HepG2 (cell line): ENCODE results near the gene FAM83C. TPM values are rescaled to one million over a fixed set of nuclear protein-coding genes. Genes with fewer than 3 reads are reported as not detected.

Source experiments
- ARNT ChIP-seq: fragments of 450-650 bp; IDR thresholded peaks from 2 replicates; pipeline ENCODE4 v1.6.1; 2017
- GATAD2A ChIP-seq: IDR thresholded peaks from 2 replicates; pipeline ENCODE4 v1.6.1; 2016
- GFI1 ChIP-seq: sonication (generic); formaldehyde crosslinking; IDR thresholded peaks from 2 replicates; pipeline ENCODE4 v1.5.0; 2020; ENCODE audit warnings: missing genetic modification reagents, mild to moderate bottlenecking, borderline replicate concordance
- HMGA1 ChIP-seq: sonication (generic); formaldehyde crosslinking; conservative IDR thresholded peaks from 2 replicates; pipeline ENCODE4 v1.4.0; 2020; ENCODE audit warnings: missing genetic modification reagents
- IRX3 ChIP-seq: sonication (generic); formaldehyde crosslinking; IDR thresholded peaks from 2 replicates; pipeline ENCODE4 v1.8.1; 2023; ENCODE audit warnings: mild to moderate bottlenecking, low read depth, missing genetic modification reagents, borderline replicate concordance
- POLR2AphosphoS5 ChIP-seq: IDR thresholded peaks from 2 replicates; pipeline ENCODE4 v1.6.1; 2012; ENCODE audit warnings: low read depth, low read length
- THAP7 ChIP-seq: sonication (generic); formaldehyde crosslinking; IDR thresholded peaks from 2 replicates; pipeline ENCODE4 v1.8.1; 2023; ENCODE audit warnings: mild to moderate bottlenecking, missing genetic modification reagents
- ZHX1 ChIP-seq: sonication (generic); formaldehyde crosslinking; IDR thresholded peaks from 2 replicates; pipeline ENCODE4 v1.8.1; 2022; ENCODE audit warnings: low read depth, mild to moderate bottlenecking, missing genetic modification reagents
- ZNF121 ChIP-seq: sonication (generic); formaldehyde crosslinking; IDR thresholded peaks from 2 replicates; pipeline ENCODE4 v1.5.0; 2020; ENCODE audit warnings: mild to moderate bottlenecking, missing genetic modification reagents
- ZNF264 ChIP-seq: sonication (generic); formaldehyde crosslinking; IDR thresholded peaks from 2 replicates; pipeline ENCODE4 v1.4.0; 2020; ENCODE audit warnings: missing genetic modification reagents
- ZNF598 ChIP-seq: sonication (generic); formaldehyde crosslinking; IDR thresholded peaks from 2 replicates; pipeline ENCODE4 v1.5.1; 2020; ENCODE audit warnings: mild to moderate bottlenecking, missing genetic modification reagents, borderline replicate concordance
- ZNF607 ChIP-seq: sonication (generic); formaldehyde crosslinking; IDR thresholded peaks from 2 replicates; pipeline ENCODE4 v1.5.1; 2020; ENCODE audit warnings: missing genetic modification reagents, mild to moderate bottlenecking, borderline replicate concordance
- ZNF644 ChIP-seq: IDR thresholded peaks from 2 replicates; pipeline ENCODE4 v1.6.1; 2016; ENCODE audit warnings: low read depth
- ZNF792 ChIP-seq: IDR thresholded peaks from 2 replicates; pipeline ENCODE4 v1.6.1; 2016
- ZNF879 ChIP-seq: sonication (generic); formaldehyde crosslinking; IDR thresholded peaks from 2 replicates; pipeline ENCODE4 v1.8.1; 2023; ENCODE audit warnings: missing genetic modification reagents
- polyA plus RNA-seq, 8 experiments: library from polyadenylated mRNA; depleted of rRNA in 3 of 8; stranded (reverse) in 7 of 8; unstranded in 1 of 8; fragments of >200 nt; fragmentation: Illumina TruSeq in 4 of 8; extraction: Trizol in 4 of 8; gene quantifications; 2 replicates each; pipeline versions ENCODE4 v1.2.1 to v1.2.3, GENCODE V29; 2011 to 2016; ENCODE audit warnings: low read depth in 4 of 8, missing spikeins in 1 of 8, mixed read lengths in 1 of 8; ENCODE audit not compliant: insufficient read depth in 1 of 8
- total RNA-seq, 5 experiments: library from RNA; depleted of rRNA; stranded (reverse); fragments of >200 nt; fragmentation: Illumina TruSeq; extraction: Trizol; gene quantifications; 2 replicates each; pipeline ENCODE4 v1.2.3, GENCODE V29; 2016; ENCODE audit warnings: low read depth in 1 of 5
- TF ChIP-seq, protein P1 (sequence below): IDR thresholded peaks from 2 replicates; pipeline ENCODE4 v1.6.1; 2016; ENCODE audit warnings: low read depth
- TF ChIP-seq, protein P2 (sequence below): sonication (generic); formaldehyde crosslinking; IDR thresholded peaks from 2 replicates; pipeline ENCODE4 v1.4.0; 2020; ENCODE audit warnings: missing genetic modification reagents
- TF ChIP-seq, protein P3 (sequence below): sonication (generic); formaldehyde crosslinking; IDR thresholded peaks from 2 replicates; pipeline ENCODE4 v1.9.0; 2021; ENCODE audit warnings: missing genetic modification reagents, borderline replicate concordance

The FAM83C gene
- total and polyA plus RNA-seq, 2 of the 13 experiments (the other 11 are each of a cell fraction or from before 2014, with no cell fraction given) = 0.04 TPM; not detected in 1

DNA sequence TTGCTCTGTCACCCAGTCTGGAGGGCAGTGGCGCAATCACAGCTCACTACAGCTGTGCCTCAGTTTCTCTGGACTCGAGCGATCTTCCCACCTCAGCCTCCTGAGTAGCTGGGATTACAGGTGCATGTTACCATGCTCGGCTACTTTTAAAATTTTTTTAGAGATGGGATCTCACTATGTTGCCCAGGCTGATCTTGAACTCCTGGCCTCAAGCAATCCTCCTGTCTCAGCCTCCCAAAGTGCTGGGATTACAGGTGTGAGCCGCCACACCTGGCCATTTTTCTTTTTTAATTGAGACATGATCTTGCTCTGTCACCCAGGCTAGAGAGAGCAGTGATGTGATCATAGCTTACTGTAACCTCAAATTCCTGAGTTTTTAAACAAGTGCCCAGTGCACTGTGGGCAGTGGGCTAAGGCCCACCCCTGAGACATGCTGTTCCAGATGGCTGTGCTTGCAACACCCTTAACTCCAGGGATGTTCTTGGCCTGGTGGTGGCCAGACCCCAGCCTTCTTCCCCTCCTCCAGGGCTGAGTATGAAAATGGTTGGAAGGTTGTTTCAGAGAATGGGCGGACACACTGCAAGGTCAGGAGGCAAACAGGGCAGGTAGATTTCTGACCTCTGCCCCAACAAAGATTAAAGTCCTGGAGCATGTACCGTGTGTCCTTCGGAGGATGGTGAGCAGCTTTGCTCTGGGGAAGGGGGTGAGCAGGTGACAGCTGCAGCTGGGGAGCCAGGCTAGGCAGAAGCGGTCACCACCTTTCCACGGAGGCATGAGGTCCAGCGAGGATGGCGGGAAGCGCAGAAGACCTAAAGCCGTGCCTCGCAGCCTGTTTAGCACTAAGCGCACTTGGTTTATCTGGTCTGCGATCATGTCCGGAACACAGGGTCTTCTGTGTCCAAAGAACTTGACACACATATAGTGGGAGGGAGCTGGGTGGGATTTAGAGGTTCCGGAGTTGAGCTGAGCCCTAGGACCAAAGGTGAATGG is 1.4 kb upstream of the FAM83C start (continued):
- TF ChIP-seq, protein P1, sequence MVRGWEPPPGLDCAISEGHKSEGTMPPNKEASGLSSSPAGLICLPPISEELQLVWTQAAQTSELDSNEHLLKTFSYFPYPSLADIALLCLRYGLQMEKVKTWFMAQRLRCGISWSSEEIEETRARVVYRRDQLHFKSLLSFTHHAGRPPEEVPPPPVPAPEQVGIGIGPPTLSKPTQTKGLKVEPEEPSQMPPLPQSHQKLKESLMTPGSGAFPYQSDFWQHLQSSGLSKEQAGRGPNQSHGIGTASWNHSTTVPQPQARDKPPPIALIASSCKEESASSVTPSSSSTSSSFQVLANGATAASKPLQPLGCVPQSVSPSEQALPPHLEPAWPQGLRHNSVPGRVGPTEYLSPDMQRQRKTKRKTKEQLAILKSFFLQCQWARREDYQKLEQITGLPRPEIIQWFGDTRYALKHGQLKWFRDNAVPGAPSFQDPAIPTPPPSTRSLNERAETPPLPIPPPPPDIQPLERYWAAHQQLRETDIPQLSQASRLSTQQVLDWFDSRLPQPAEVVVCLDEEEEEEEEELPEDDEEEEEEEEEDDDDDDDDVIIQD (CRISPR knock-in tag) = no peak
- TF ChIP-seq GFI1 (CRISPR knock-in tag) (no peak), GATAD2A (CRISPR knock-in tag) (no peak), ZNF121 (peak; percentile 70; the same call in 1 of the 2 replicates), ZNF879 (no peak), ZNF264 (CRISPR knock-in tag) (no peak), ZNF792 (CRISPR knock-in tag) (no peak), ZNF607 (CRISPR knock-in tag) (no peak), ZNF644 (CRISPR knock-in tag) (no peak), THAP7 (no peak), POLR2AphosphoS5 (no peak), HMGA1 (CRISPR knock-in tag) (no peak), ARNT (no peak), IRX3 (CRISPR knock-in tag) (no peak), ZHX1 (peak; percentile 50; the same call in 1 of the 2 replicates), ZNF598 (CRISPR knock-in tag) (peak; percentile 53; the same call in 1 of the 2 replicates)
- TF ChIP-seq, protein P2, sequence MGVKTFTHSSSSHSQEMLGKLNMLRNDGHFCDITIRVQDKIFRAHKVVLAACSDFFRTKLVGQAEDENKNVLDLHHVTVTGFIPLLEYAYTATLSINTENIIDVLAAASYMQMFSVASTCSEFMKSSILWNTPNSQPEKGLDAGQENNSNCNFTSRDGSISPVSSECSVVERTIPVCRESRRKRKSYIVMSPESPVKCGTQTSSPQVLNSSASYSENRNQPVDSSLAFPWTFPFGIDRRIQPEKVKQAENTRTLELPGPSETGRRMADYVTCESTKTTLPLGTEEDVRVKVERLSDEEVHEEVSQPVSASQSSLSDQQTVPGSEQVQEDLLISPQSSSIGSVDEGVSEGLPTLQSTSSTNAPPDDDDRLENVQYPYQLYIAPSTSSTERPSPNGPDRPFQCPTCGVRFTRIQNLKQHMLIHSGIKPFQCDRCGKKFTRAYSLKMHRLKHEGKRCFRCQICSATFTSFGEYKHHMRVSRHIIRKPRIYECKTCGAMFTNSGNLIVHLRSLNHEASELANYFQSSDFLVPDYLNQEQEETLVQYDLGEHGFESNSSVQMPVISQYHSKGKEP (CRISPR knock-in tag) = no peak
- TF ChIP-seq, protein P3, sequence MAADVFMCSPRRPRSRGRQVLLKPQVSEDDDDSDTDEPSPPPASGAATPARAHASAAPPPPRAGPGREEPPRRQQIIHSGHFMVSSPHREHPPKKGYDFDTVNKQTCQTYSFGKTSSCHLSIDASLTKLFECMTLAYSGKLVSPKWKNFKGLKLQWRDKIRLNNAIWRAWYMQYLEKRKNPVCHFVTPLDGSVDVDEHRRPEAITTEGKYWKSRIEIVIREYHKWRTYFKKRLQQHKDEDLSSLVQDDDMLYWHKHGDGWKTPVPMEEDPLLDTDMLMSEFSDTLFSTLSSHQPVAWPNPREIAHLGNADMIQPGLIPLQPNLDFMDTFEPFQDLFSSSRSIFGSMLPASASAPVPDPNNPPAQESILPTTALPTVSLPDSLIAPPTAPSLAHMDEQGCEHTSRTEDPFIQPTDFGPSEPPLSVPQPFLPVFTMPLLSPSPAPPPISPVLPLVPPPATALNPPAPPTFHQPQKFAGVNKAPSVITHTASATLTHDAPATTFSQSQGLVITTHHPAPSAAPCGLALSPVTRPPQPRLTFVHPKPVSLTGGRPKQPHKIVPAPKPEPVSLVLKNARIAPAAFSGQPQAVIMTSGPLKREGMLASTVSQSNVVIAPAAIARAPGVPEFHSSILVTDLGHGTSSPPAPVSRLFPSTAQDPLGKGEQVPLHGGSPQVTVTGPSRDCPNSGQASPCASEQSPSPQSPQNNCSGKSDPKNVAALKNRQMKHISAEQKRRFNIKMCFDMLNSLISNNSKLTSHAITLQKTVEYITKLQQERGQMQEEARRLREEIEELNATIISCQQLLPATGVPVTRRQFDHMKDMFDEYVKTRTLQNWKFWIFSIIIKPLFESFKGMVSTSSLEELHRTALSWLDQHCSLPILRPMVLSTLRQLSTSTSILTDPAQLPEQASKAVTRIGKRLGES (CRISPR knock-in tag) = no peak
